ENCODE results near the gene BHLHA15. TPM values are rescaled to one million over a fixed set of nuclear protein-coding genes. Genes with fewer than 3 reads are reported as not detected.

The BHLHA15 gene
- total RNA-seq, 4 donors from 2014 or later, result 2.0 to 7.3 TPM; not detected in 2

DNA sequence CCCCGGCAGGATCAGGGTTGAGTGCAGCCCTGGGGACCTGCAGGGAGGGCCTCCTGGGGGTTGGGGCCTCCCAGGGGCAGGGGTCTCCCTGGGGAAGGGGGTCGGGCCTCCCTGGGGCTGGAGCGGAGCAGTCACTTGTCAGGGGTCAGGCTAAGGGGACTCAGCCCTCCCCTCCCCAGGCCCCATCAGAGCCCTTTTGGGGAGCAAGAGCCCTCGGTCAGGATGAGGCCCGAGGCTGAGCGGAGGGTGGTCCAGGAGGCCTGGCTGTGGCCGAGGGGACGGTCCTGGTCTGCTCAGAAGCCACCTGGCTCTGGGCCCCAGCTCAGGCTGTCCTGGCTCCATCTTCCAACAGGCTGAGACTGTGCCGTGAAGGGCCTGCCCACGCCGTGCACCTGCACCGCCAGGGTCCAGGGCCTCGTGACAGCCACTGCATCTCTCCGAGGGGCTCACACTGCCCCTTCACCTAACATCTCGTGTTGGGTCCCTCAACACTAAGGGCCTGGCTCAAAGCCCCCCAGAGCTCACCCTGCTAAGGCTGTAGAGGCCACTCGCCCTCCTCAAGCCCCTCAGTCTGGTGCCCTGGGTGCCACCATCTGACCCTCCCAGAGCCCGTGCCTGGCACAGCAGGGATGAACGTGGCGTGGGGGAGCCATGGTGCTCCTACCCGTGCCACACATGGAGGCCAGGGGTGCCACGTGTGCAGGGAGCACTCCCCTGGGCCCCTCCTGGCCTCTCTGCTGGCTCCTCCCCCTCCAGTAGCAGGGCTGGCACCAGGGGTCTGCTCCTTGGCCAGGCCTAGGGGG is 12.9 kb downstream of the BHLHA15 start:
- Histone ChIP-seq H3K9me3 (no peaks in the 10 kb centered on the region), H3K27me3 (no peaks in the 10 kb centered on the region), H3K4me3 (no peak overlapping the region), H3K27ac (no peak overlapping the region), H3K36me3 (peaks cover 0 to 8% (median 0%) of the 10 kb centered on the region in 4 donors), H3K4me1 (no peaks in the 10 kb centered on the region)
- TF ChIP-seq POLR2AphosphoS5 (IDR thresholded peaks at IDR 0.05), result no peak
- TF ChIP-seq, protein P1, sequence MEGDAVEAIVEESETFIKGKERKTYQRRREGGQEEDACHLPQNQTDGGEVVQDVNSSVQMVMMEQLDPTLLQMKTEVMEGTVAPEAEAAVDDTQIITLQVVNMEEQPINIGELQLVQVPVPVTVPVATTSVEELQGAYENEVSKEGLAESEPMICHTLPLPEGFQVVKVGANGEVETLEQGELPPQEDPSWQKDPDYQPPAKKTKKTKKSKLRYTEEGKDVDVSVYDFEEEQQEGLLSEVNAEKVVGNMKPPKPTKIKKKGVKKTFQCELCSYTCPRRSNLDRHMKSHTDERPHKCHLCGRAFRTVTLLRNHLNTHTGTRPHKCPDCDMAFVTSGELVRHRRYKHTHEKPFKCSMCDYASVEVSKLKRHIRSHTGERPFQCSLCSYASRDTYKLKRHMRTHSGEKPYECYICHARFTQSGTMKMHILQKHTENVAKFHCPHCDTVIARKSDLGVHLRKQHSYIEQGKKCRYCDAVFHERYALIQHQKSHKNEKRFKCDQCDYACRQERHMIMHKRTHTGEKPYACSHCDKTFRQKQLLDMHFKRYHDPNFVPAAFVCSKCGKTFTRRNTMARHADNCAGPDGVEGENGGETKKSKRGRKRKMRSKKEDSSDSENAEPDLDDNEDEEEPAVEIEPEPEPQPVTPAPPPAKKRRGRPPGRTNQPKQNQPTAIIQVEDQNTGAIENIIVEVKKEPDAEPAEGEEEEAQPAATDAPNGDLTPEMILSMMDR (IDR thresholded peaks at IDR 0.05), result no peak
- no peak for TF ChIP-seq EP300 (IDR thresholded peaks at IDR 0.05; ENCODE audit: low read depth)
- no peak for TF ChIP-seq POLR2A (IDR thresholded peaks at IDR 0.05)
- 94% methylated on average over 21 of the region's 21 CpGs; no CpG with 5 or more reads in 1 of the 2 donors for WGBS, 2 donors (ENCODE audit: low coverage in 1 of 2)
- no peak for DNase-seq
- in situ Hi-C loops (cut with MboI; ENCODE audit: low pct_ligation_motif_present in 1 of 4, low pct_unique_long_range_greater_than_20kb in 1 of 4, low sequenced_read_pairs in 3 of 4), result no loop called here
- intact Hi-C loops (cut with DNase I; ENCODE audit: low total_unique reads), result no loop called here

DNA sequence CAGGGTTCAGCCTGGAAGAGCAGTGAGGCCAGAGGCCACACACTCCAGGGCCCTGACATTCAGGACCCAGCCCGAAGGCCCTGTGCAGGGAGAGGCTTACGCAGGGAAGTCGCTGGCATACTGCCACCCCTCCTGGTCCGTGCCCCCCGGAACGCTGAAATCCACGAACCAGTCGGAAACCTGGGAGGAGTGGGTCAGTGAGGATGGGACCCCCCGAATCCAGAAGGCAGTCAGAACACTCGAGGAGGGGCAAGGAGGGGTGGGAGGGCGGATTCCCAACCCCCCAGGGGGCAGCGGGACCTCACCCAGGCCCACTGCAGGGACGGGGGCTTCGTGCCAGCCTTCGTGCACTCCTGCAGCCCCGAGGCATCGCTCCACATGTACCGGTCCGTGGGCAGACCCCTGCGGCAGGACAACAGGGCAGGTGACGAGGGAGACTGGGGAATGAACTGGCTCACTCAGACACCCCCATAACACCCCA is 13.5 kb downstream of the BHLHA15 start:
- in situ Hi-C loops (cut with MboI; ENCODE audit: low pct_ligation_motif_present in 1 of 4, low pct_unique_long_range_greater_than_20kb in 1 of 4, low sequenced_read_pairs in 3 of 4), result no loop called here
- no peak overlapping the region for H3K4me3 ChIP-seq
- H3K4me1 ChIP-seq, result no peaks in the 10 kb centered on the region
- H3K9me3 ChIP-seq, result no peaks in the 10 kb centered on the region
- TF ChIP-seq, protein P1 (IDR thresholded peaks at IDR 0.05), result no peak
- no peak for TF ChIP-seq EP300 (IDR thresholded peaks at IDR 0.05; ENCODE audit: low read depth)
- no peak for TF ChIP-seq POLR2A (IDR thresholded peaks at IDR 0.05)
- TF ChIP-seq POLR2AphosphoS5 (IDR thresholded peaks at IDR 0.05), result no peak
- H3K27me3 ChIP-seq, result no peaks in the 10 kb centered on the region
- DNase-seq, result no peak
- WGBS, 2 donors (ENCODE audit: low coverage in 1 of 2), result 96% methylated on average over 21 of the region's 21 CpGs; no CpG with 5 or more reads in 1 of the 2 donors
- intact Hi-C loops (cut with DNase I; ENCODE audit: low total_unique reads), result no loop called here
- H3K27ac ChIP-seq, result no peak overlapping the region
- H3K36me3 ChIP-seq, result peaks cover 0 to 8% (median 0%) of the 10 kb centered on the region in 4 donors

DNA sequence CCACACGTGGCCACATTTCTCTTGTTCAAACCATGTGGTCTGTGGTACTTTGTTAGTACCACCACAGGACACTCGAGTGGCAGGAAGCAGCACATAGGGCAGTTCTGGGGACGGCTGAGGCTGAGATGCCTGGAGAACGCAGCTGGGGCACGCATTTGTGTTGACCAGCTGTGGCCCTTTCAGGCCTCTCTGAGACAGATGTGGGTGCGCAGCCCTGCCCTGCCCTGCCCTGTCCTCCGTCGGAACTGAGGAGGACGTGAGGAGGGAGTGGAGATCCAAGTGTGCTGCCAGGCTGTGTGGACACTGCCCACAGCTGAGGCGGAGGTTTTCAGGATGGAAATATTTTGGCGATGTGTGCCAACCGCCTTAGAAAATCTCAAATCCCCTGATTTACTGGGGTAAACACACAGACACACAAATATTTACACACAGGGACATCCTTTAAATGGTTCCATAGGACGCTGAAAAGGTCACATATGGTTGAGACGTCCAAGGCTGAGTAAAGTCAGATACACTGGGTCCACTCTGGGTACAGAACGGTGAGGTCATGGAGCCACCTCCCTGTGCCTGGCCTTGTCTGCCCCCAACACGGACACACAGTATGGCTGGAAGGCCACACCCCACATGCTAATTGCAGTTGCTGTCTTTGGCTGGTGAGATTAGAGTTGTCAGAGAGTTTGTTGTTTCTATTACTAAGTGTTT is 14.8 kb downstream of the BHLHA15 start:
- no peaks in the 10 kb centered on the region for H3K4me1 ChIP-seq
- no peak for DNase-seq
- peaks cover 0 to 8% (median 0%) of the 10 kb centered on the region in 4 donors for H3K36me3 ChIP-seq
- no peaks in the 10 kb centered on the region for H3K9me3 ChIP-seq
- 78% methylated on average over 16 of the region's 16 CpGs; no CpG with 5 or more reads in 1 of the 2 donors for WGBS, 2 donors (ENCODE audit: low coverage in 1 of 2)
- in situ Hi-C loops (cut with MboI; ENCODE audit: low pct_ligation_motif_present in 1 of 4, low pct_unique_long_range_greater_than_20kb in 1 of 4, low sequenced_read_pairs in 3 of 4) (no loop called here), intact Hi-C loops (cut with DNase I; ENCODE audit: low total_unique reads) (no loop called here)
- TF ChIP-seq POLR2AphosphoS5 (IDR thresholded peaks at IDR 0.05) (no peak), EP300 (IDR thresholded peaks at IDR 0.05; ENCODE audit: low read depth) (no peak), POLR2A (IDR thresholded peaks at IDR 0.05) (no peak)
- TF ChIP-seq, protein P1 (IDR thresholded peaks at IDR 0.05), result no peak
- H3K27me3 ChIP-seq, result no peaks in the 10 kb centered on the region
- no peak overlapping the region for H3K4me3 ChIP-seq
- no peak overlapping the region for H3K27ac ChIP-seq

DNA sequence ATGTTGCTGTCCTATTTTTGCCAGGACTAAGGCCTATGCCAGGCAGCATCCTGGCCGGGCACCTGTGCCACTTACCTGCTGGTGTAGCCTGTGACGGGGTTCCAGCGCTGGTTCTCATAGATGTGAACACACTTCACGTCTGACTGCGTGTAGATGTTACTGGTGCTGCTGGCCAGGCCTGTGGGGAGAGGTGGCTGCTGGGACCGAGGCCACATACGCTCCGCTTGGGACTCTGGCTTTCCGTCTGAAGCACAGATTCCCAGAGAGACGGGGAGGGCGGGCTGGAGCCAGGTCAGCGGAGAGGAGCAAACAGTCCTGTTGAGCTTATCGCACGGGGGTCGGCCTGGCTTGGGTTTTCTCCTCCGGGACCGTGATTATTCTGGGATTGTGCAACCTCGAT is 16.7 kb downstream of the BHLHA15 start:
- WGBS, 2 donors (ENCODE audit: low coverage in 1 of 2), result 91% methylated on average over 15 of the region's 18 CpGs; no CpG with 5 or more reads in 1 of the 2 donors
- intact Hi-C loops (cut with DNase I; ENCODE audit: low total_unique reads) (no loop called here), in situ Hi-C loops (cut with MboI; ENCODE audit: low pct_ligation_motif_present in 1 of 4, low pct_unique_long_range_greater_than_20kb in 1 of 4, low sequenced_read_pairs in 3 of 4) (no loop called here)
- Histone ChIP-seq H3K27ac (no peak overlapping the region), H3K4me3 (no peak overlapping the region), H3K36me3 (no peaks in the 10 kb centered on the region), H3K27me3 (no peaks in the 10 kb centered on the region), H3K4me1 (no peaks in the 10 kb centered on the region), H3K9me3 (no peaks in the 10 kb centered on the region)
- DNase-seq, result no peak
- TF ChIP-seq, protein P1 (IDR thresholded peaks at IDR 0.05), result no peak
- no peak for TF ChIP-seq POLR2AphosphoS5 (IDR thresholded peaks at IDR 0.05)
- TF ChIP-seq POLR2A (IDR thresholded peaks at IDR 0.05), result no peak
- TF ChIP-seq EP300 (IDR thresholded peaks at IDR 0.05; ENCODE audit: low read depth), result no peak

Measured in transverse colon (tissue), 4 donors.